GM12875 (cell line): Measurements from ENCODE around the gene BBS9.

Source experiments
- H3K4me3 ChIP-seq: one replicate; pipeline ENCODE4 v1.5.1; 2011; ENCODE audit warnings: low read depth, low read length, control low read depth
- CTCF ChIP-seq: IDR thresholded peaks from 2 replicates; pipeline ENCODE4 v1.5.1; 2011; ENCODE audit warnings: low read depth, mild to moderate bottlenecking, control low read depth, inconsistent platforms, low read length, moderate library complexity, borderline replicate concordance; ENCODE audit not compliant: insufficient read depth

The BBS9 gene

GRCh38 chr7:33495207-33495606, 365.8 kb downstream of the BBS9 start:
- TF ChIP-seq CTCF = no peak
- no peak overlapping the region for H3K4me3 ChIP-seq

GRCh38 chr7:33497051-33497450, 367.7 kb downstream of the BBS9 start:
- no peak for TF ChIP-seq CTCF
- no peak overlapping the region for H3K4me3 ChIP-seq

GRCh38 chr7:33500703-33501701, 371.6 kb downstream of the BBS9 start:
- TF ChIP-seq CTCF = no peak
- H3K4me3 ChIP-seq = no peak overlapping the region

GRCh38 chr7:33503014-33503413, 373.6 kb downstream of the BBS9 start:
- no peak for TF ChIP-seq CTCF
- no peak overlapping the region for H3K4me3 ChIP-seq

GRCh38 chr7:33503736-33504135, 374.4 kb downstream of the BBS9 start:
- no peak overlapping the region for H3K4me3 ChIP-seq
- no peak for TF ChIP-seq CTCF

GRCh38 chr7:33504266-33504665, 374.9 kb downstream of the BBS9 start:
- H3K4me3 ChIP-seq = no peak overlapping the region
- no peak for TF ChIP-seq CTCF

- no peak overlapping the region for H3K4me3 ChIP-seq
- no peak for TF ChIP-seq CTCF
These were observed 379.8 kb downstream of the BBS9 start for GRCh38 chr7:33509206-33509605.
